SK-N-SH (cell line): Measurements from ENCODE around the gene FBXO34. TPM values are rescaled to one million over a fixed set of nuclear protein-coding genes. Genes with fewer than 3 reads are reported as not detected.

ENCODE experiments used
- CTCF ChIA-PET: fragments of 300-600, 350-600 bp; formaldehyde crosslinking; extraction: SDS; loops from one replicate; lab custom pipeline; 2021; lab: Yijun Ruan, JAX
- POLR2A ChIA-PET: fragments of 350-600 bp; sonication (Branson Sonifier 250); formaldehyde crosslinking; extraction: SDS; loops from one replicate; lab custom pipeline; 2020; ENCODE audit warnings: antibody characterized with exemption, inconsistent platforms; lab: Yijun Ruan, JAX
- DNase-seq: peaks from one replicate; pipeline ENCODE4 v3.0.0; 2012
- H2AFZ ChIP-seq: fragments of 200-600 bp; sonication (generic); 2 replicates; pipeline ENCODE4 v1.8.1; 2016; ENCODE audit warnings: antibody characterized with exemption, mild to moderate bottlenecking, low read depth
- H3F3A ChIP-seq: fragments of 200-600 bp; sonication (generic); replicated peaks from 2 replicates; pipeline ENCODE3; 2016; ENCODE audit warnings: antibody characterized with exemption, mild to moderate bottlenecking; ENCODE audit not compliant: insufficient read depth
- H3K27ac ChIP-seq, 2 experiments: fragments of 200-500 bp in 1 of 2; fragments of 200-600 bp in 1 of 2; sonication (Bioruptor generic) in 1 of 2; sonication (generic), shearing (Covaris generic) in 1 of 2; 2 replicates each; pipeline versions ENCODE4 v1.5.1 to v1.6.1; 2014 to 2016; ENCODE audit warnings: low read depth in 2 of 2, inconsistent platforms in 1 of 2, low read length in 1 of 2, mild to moderate bottlenecking in 1 of 2, mixed read lengths in 1 of 2
- H3K27me3 ChIP-seq: fragments of 200-600 bp; sonication (generic), shearing (Covaris generic); 2 replicates; pipeline ENCODE4 v1.6.1; 2016; ENCODE audit warnings: mixed run types; ENCODE audit not compliant: insufficient read depth
- H3K36me3 ChIP-seq, 2 experiments: fragments of 200-500 bp in 1 of 2; fragments of 200-600 bp in 1 of 2; sonication (Bioruptor generic) in 1 of 2; sonication (generic) in 1 of 2; replicated peaks in 1 of 2; 2 replicates each; pipeline versions ENCODE3 to v1.5.1; 2014 to 2016; ENCODE audit warnings: low read length in 1 of 2, mild to moderate bottlenecking in 1 of 2; ENCODE audit not compliant: insufficient read depth in 2 of 2, control insufficient read depth in 1 of 2
- H3K4me1 ChIP-seq, 2 experiments: fragments of 200-500 bp in 1 of 2; fragments of 200-600 bp in 1 of 2; sonication (Bioruptor generic) in 1 of 2; sonication (generic), shearing (Covaris generic) in 1 of 2; 2 replicates each; pipeline versions ENCODE4 v1.5.1 to v1.6.1; 2014 to 2016; ENCODE audit warnings: low read depth in 1 of 2, low read length in 1 of 2, mixed run types in 1 of 2; ENCODE audit not compliant: insufficient read depth in 2 of 2, control insufficient read depth in 1 of 2
- H3K4me2 ChIP-seq: fragments of 200-600 bp; sonication (generic), shearing (Covaris generic); 2 replicates; pipeline ENCODE4 v1.6.1; 2017; ENCODE audit warnings: mixed run types
- H3K4me3 ChIP-seq, 2 experiments: fragments of 200-500 bp in 1 of 2; fragments of 200-600 bp in 1 of 2; sonication (Bioruptor generic) in 1 of 2; sonication (generic), shearing (Covaris generic) in 1 of 2; 2 replicates each; pipeline versions ENCODE4 v1.5.1 to v1.8.1; 2014 to 2016; ENCODE audit warnings: low read depth in 2 of 2, inconsistent platforms in 1 of 2, low read length in 1 of 2, mild to moderate bottlenecking in 1 of 2, mixed read lengths in 1 of 2, moderate library complexity in 1 of 2
- H3K79me2 ChIP-seq: fragments of 200-600 bp; sonication (generic); 2 replicates; pipeline ENCODE4 v1.8.1; 2017; ENCODE audit warnings: mild to moderate bottlenecking; ENCODE audit not compliant: insufficient read depth
- H3K9ac ChIP-seq: fragments of 200-600 bp; sonication (generic); 2 replicates; pipeline ENCODE4 v1.6.1; 2017; ENCODE audit warnings: mixed run types
- H3K9me2 ChIP-seq: fragments of 200-600 bp; sonication (generic); 2 replicates; pipeline ENCODE4 v1.6.1; 2017; ENCODE audit warnings: mixed run types
- H3K9me3 ChIP-seq: fragments of 200-600 bp; sonication (generic); 2 replicates; pipeline ENCODE4 v1.6.1; 2017; ENCODE audit warnings: mixed run types, mild to moderate bottlenecking, moderate library complexity
- H4K20me1 ChIP-seq: fragments of 200-600 bp; sonication (generic); 2 replicates; pipeline ENCODE4 v1.6.1; 2017; ENCODE audit warnings: mild to moderate bottlenecking, mixed run types; ENCODE audit not compliant: insufficient read depth
- CHD2 ChIP-seq: fragments of 150-350 bp; IDR thresholded peaks from 2 replicates; pipeline ENCODE4 v1.6.1; 2018; ENCODE audit warnings: low read length; ENCODE audit not compliant: partially characterized antibody
- EP300 ChIP-seq, 2 experiments: IDR thresholded peaks; 2 replicates each; pipeline versions ENCODE4 v1.4.0 to v1.6.1; 2012; ENCODE audit warnings: borderline replicate concordance in 1 of 2, low read depth in 1 of 2, low read length in 1 of 2
- EZH2phosphoT487 ChIP-seq: fragments of 200-600 bp; sonication (generic); IDR thresholded peaks from 2 replicates; pipeline ENCODE4 v1.6.1; 2017; ENCODE audit warnings: low read depth, mixed run types, mild to moderate bottlenecking, antibody characterized with exemption, moderate library complexity, borderline replicate concordance
- FOSL2 ChIP-seq: IDR thresholded peaks from 2 replicates; pipeline ENCODE4 v1.4.0; 2012; ENCODE audit warnings: low read depth, mild to moderate bottlenecking, moderate library complexity, borderline replicate concordance
- JUND ChIP-seq: IDR thresholded peaks from 2 replicates; pipeline ENCODE4 v1.4.0; 2012
- NFIC ChIP-seq: IDR thresholded peaks from 2 replicates; pipeline ENCODE4 v1.4.0; 2012; ENCODE audit warnings: borderline replicate concordance
- POLR2AphosphoS5 ChIP-seq: IDR thresholded peaks from 2 replicates; pipeline ENCODE4 v1.6.1; 2012; ENCODE audit warnings: low read depth, low read length
- RAD21 ChIP-seq: IDR thresholded peaks from 2 replicates; pipeline ENCODE4 v1.6.1; 2012; ENCODE audit warnings: mild to moderate bottlenecking, low read length
- RXRA ChIP-seq: IDR thresholded peaks from 2 replicates; pipeline ENCODE4 v1.4.0; 2012; ENCODE audit warnings: low read depth, mild to moderate bottlenecking, borderline replicate concordance
- SIN3A ChIP-seq: IDR thresholded peaks from 2 replicates; pipeline ENCODE4 v1.6.1; 2012; ENCODE audit warnings: low read depth, mild to moderate bottlenecking, low read length, moderate library complexity, borderline replicate concordance
- SMC3 ChIP-seq: IDR thresholded peaks from 2 replicates; pipeline ENCODE4 v1.6.1; 2012; ENCODE audit warnings: low read depth, low read length, improper control_type of control experiment
- TAF1 ChIP-seq: IDR thresholded peaks from 2 replicates; pipeline ENCODE4 v1.6.1; 2012; ENCODE audit warnings: low read depth, mild to moderate bottlenecking, low read length, moderate library complexity, borderline replicate concordance
- TCF12 ChIP-seq: IDR thresholded peaks from 2 replicates; pipeline ENCODE4 v1.4.0; 2012
- TEAD4 ChIP-seq: IDR thresholded peaks from 2 replicates; pipeline ENCODE4 v1.4.0; 2012; ENCODE audit warnings: mild to moderate bottlenecking, borderline replicate concordance; ENCODE audit not compliant: insufficient read depth
- WGBS: methylation state at CpG from one replicate; pipeline ENCODE4 v1.1.6; 2017; ENCODE audit warnings: low lambda C conversion rate; 5-methylcytosine and 5-hydroxymethylcytosine counted together
- polyA plus RNA-seq, 3 experiments: library from polyadenylated mRNA; depleted of rRNA; stranded (reverse); fragments of >200 nt; gene quantifications; 2 replicates each; pipeline ENCODE4 v1.2.3, GENCODE V29; 2012
- TF ChIP-seq, protein P1 (sequence below): fragments of 200-600 bp; sonication (generic); IDR thresholded peaks from 2 replicates; pipeline ENCODE4 v1.6.1; 2017; ENCODE audit warnings: antibody characterized with exemption, mild to moderate bottlenecking, moderate library complexity
- TF ChIP-seq, protein P2 (sequence below): fragments of 150-350 bp; IDR thresholded peaks from 2 replicates; pipeline ENCODE4 v1.6.1; 2017; ENCODE audit warnings: antibody characterized with exemption, low read length, low read depth, borderline replicate concordance
- TF ChIP-seq, protein P3 (sequence below): IDR thresholded peaks from 2 replicates; pipeline ENCODE4 v1.4.0; 2012; ENCODE audit warnings: low read depth
- TF ChIP-seq, protein P4 (sequence below): IDR thresholded peaks from 2 replicates; pipeline ENCODE4 v1.6.1; 2012; ENCODE audit warnings: mild to moderate bottlenecking, low read depth, low read length, moderate library complexity
- TF ChIP-seq, protein P5 (sequence below): IDR thresholded peaks from 2 replicates; pipeline ENCODE4 v1.4.0; 2012; ENCODE audit warnings: low read depth, borderline replicate concordance
- TF ChIP-seq, protein P6 (sequence below): IDR thresholded peaks from 2 replicates; pipeline ENCODE4; 2012

The FBXO34 gene
- polyA plus RNA-seq, 1 of the 3 experiments (the other 2 are of a cell fraction): 10.0 TPM

DNA sequence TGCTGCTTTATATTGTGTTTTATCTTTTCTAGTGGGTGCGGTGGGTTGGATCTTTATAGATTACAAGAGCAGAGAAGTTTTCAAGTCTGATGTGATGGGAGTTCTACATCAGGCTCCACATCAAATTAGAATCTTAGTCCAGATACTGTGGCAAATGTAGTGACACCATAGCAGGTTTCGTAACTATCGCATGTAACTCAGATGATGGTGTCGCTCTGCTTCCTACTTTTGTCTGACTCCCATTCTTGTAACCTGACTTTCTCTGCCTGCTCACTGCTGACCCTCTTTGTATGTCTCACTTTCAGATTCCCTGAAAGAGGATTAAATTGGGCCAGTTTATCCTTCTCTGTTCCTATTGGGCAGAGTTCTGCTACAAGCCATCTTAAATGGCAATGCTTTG lies 22.8 kb upstream of the FBXO34 start (continued):
- TF ChIP-seq, protein P1, sequence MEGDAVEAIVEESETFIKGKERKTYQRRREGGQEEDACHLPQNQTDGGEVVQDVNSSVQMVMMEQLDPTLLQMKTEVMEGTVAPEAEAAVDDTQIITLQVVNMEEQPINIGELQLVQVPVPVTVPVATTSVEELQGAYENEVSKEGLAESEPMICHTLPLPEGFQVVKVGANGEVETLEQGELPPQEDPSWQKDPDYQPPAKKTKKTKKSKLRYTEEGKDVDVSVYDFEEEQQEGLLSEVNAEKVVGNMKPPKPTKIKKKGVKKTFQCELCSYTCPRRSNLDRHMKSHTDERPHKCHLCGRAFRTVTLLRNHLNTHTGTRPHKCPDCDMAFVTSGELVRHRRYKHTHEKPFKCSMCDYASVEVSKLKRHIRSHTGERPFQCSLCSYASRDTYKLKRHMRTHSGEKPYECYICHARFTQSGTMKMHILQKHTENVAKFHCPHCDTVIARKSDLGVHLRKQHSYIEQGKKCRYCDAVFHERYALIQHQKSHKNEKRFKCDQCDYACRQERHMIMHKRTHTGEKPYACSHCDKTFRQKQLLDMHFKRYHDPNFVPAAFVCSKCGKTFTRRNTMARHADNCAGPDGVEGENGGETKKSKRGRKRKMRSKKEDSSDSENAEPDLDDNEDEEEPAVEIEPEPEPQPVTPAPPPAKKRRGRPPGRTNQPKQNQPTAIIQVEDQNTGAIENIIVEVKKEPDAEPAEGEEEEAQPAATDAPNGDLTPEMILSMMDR: no peak
- TF ChIP-seq RAD21: no peak
- TF ChIP-seq TAF1: no peak
- TF ChIP-seq POLR2AphosphoS5: no peak
- TF ChIP-seq, protein P2, sequence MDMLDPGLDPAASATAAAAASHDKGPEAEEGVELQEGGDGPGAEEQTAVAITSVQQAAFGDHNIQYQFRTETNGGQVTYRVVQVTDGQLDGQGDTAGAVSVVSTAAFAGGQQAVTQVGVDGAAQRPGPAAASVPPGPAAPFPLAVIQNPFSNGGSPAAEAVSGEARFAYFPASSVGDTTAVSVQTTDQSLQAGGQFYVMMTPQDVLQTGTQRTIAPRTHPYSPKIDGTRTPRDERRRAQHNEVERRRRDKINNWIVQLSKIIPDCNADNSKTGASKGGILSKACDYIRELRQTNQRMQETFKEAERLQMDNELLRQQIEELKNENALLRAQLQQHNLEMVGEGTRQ: no peak
- TF ChIP-seq, protein P3, sequence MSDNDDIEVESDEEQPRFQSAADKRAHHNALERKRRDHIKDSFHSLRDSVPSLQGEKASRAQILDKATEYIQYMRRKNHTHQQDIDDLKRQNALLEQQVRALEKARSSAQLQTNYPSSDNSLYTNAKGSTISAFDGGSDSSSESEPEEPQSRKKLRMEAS: no peak
- no peak for TF ChIP-seq RXRA
- no peak for TF ChIP-seq FOSL2
- TF ChIP-seq TCF12: no peak

DNA sequence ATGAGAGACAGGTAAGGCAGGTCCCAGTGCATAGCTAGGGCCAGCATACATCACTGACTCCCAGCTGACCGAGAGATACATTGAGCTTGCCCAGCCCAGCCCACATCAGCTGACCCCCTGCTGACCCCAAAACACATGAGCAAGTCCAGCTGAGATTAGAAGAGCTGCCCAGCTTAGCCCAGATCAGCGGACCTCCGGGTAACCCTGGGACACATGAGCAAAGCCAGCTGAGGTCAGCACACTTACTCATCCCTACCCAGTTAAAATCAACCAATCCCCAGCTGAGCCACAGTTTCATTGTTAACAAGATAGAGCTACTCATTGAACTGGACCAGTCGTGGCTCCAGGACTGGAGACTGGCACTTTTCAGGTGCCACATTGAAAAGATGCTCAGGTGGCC lies 21.8 kb upstream of the FBXO34 start:
- Histone ChIP-seq H3K27me3 (no peaks in the 10 kb centered on the region; the same call in 1 of the 2 replicates), H3K9me3 (no peaks in the 10 kb centered on the region), H4K20me1 (no peaks in the 10 kb centered on the region), H3K4me1 (no peaks in the 10 kb centered on the region; a peak in 1 of 4 replicates), H3K4me3 (no peak overlapping the region), H3K36me3 (no peaks in the 10 kb centered on the region), H3F3A (no peaks in the 10 kb centered on the region), H2AFZ (no peak overlapping the region), H3K79me2 (no peaks in the 10 kb centered on the region), H3K27ac (no peak overlapping the region), H3K9ac (no peak overlapping the region), H3K9me2 (no peaks in the 10 kb centered on the region), H3K4me2 (no peak overlapping the region)
- POLR2A ChIA-PET: no interaction called here
- WGBS: 43% methylated on average over 4 of the region's 4 CpGs
- DNase-seq: no peak
- TF ChIP-seq TEAD4 (no peak), JUND (no peak), NFIC (no peak), SMC3 (no peak), EP300 (IDR thresholded peaks at IDR 0.05; ENCODE audit: borderline replicate concordance in 1 of 2, low read depth in 1 of 2, low read length in 1 of 2) (no peak), CHD2 (no peak), POLR2AphosphoS5 (no peak), EZH2phosphoT487 (no peak), TCF12 (no peak), SIN3A (no peak), TAF1 (no peak)
- TF ChIP-seq, protein P2: no peak
- TF ChIP-seq, protein P3: no peak
- TF ChIP-seq, protein P4, sequence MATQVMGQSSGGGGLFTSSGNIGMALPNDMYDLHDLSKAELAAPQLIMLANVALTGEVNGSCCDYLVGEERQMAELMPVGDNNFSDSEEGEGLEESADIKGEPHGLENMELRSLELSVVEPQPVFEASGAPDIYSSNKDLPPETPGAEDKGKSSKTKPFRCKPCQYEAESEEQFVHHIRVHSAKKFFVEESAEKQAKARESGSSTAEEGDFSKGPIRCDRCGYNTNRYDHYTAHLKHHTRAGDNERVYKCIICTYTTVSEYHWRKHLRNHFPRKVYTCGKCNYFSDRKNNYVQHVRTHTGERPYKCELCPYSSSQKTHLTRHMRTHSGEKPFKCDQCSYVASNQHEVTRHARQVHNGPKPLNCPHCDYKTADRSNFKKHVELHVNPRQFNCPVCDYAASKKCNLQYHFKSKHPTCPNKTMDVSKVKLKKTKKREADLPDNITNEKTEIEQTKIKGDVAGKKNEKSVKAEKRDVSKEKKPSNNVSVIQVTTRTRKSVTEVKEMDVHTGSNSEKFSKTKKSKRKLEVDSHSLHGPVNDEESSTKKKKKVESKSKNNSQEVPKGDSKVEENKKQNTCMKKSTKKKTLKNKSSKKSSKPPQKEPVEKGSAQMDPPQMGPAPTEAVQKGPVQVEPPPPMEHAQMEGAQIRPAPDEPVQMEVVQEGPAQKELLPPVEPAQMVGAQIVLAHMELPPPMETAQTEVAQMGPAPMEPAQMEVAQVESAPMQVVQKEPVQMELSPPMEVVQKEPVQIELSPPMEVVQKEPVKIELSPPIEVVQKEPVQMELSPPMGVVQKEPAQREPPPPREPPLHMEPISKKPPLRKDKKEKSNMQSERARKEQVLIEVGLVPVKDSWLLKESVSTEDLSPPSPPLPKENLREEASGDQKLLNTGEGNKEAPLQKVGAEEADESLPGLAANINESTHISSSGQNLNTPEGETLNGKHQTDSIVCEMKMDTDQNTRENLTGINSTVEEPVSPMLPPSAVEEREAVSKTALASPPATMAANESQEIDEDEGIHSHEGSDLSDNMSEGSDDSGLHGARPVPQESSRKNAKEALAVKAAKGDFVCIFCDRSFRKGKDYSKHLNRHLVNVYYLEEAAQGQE: no peak
- TF ChIP-seq, protein P5, sequence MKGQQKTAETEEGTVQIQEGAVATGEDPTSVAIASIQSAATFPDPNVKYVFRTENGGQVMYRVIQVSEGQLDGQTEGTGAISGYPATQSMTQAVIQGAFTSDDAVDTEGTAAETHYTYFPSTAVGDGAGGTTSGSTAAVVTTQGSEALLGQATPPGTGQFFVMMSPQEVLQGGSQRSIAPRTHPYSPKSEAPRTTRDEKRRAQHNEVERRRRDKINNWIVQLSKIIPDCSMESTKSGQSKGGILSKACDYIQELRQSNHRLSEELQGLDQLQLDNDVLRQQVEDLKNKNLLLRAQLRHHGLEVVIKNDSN: no peak
- TF ChIP-seq, protein P6, sequence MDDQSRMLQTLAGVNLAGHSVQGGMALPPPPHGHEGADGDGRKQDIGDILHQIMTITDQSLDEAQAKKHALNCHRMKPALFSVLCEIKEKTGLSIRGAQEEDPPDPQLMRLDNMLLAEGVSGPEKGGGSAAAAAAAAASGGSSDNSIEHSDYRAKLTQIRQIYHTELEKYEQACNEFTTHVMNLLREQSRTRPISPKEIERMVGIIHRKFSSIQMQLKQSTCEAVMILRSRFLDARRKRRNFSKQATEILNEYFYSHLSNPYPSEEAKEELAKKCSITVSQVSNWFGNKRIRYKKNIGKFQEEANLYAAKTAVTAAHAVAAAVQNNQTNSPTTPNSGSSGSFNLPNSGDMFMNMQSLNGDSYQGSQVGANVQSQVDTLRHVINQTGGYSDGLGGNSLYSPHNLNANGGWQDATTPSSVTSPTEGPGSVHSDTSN: no peak
- TF ChIP-seq, all 33 proteins: peak for 0
- CTCF ChIA-PET: interaction anchor here (0.7 to 1.5 kb wide), 3 partner anchors 9 to 105 kb away, joined by 3 to 6 read pairs (median 3); no protein-coding TSS in a partner anchor
